Keratinocyte (primary cell): ENCODE data around the gene ELF1. TPM values are rescaled to one million over a fixed set of nuclear protein-coding genes. Genes with fewer than 3 reads are reported as not detected.
"Not testable (repeated sequence)": the region's sequence is repeated elsewhere in the genome, so short reads cannot be mapped to it uniquely, and the experiment has no call there.

Source experiments
- DNase-seq: peaks from one replicate; pipeline ENCODE4 v3.0.0-alpha.2; 2011; ENCODE audit warnings: low read depth, missing footprints, low spot score
- FAIRE-seq: peaks from 2 replicates; lab custom pipeline; 2011; peaks lifted over from hg19 to GRCh38; lab: Jason Lieb, UNC
- H2AFZ ChIP-seq: 2 replicates; pipeline ENCODE4 v1.6.0; 2012; ENCODE audit warnings: low read length, control low read depth, inconsistent platforms; ENCODE audit not compliant: control insufficient read depth
- H3K27ac ChIP-seq: 2 replicates; pipeline ENCODE4 v1.5.1; 2011; ENCODE audit warnings: low read length; ENCODE audit not compliant: control insufficient read depth, insufficient read depth
- H3K27me3 ChIP-seq: 3 replicates; pipeline ENCODE4 v1.6.0; 2011; ENCODE audit warnings: low read length; ENCODE audit not compliant: control insufficient read depth, insufficient read depth; ENCODE audit errors: extremely low read depth
- H3K36me3 ChIP-seq, 2 experiments: 2 replicates in 1 of 2; 3 replicates in 1 of 2; pipeline ENCODE4 v1.5.1; 2011; ENCODE audit warnings: low read length in 2 of 2, mild to moderate bottlenecking in 1 of 2; ENCODE audit not compliant: control insufficient read depth in 2 of 2, insufficient read depth in 2 of 2; ENCODE audit errors: extremely low read depth in 1 of 2
- H3K4me1 ChIP-seq: 3 replicates; pipeline ENCODE4 v1.5.1; 2011; ENCODE audit warnings: low read length; ENCODE audit not compliant: control insufficient read depth, insufficient read depth; ENCODE audit errors: extremely low read depth
- H3K4me2 ChIP-seq: 3 replicates; pipeline ENCODE4 v1.6.0; 2011; ENCODE audit warnings: low read depth, low read length; ENCODE audit not compliant: control insufficient read depth, insufficient read depth; ENCODE audit errors: extremely low read depth
- H3K4me3 ChIP-seq, 3 experiments: fragments of 200-600 bp in 1 of 3; sonication (generic) in 1 of 3; 2 replicates in 2 of 3; 3 replicates in 1 of 3; pipeline ENCODE4 v1.5.1; 2011 to 2016; ENCODE audit warnings: low read length in 3 of 3, mild to moderate bottlenecking in 3 of 3, control low read depth in 2 of 3, inconsistent platforms in 1 of 3, low read depth in 1 of 3, mixed read lengths in 1 of 3, mixed run types in 1 of 3, moderate library complexity in 1 of 3; ENCODE audit not compliant: control insufficient read depth in 2 of 3, insufficient read depth in 2 of 3; ENCODE audit errors: extremely low read depth in 1 of 3
- H3K79me2 ChIP-seq: 2 replicates; pipeline ENCODE4 v1.6.0; 2012; ENCODE audit warnings: low read length; ENCODE audit not compliant: control insufficient read depth, insufficient read depth
- H3K9ac ChIP-seq: 3 replicates; pipeline ENCODE4 v1.6.0; 2011; ENCODE audit warnings: low read length; ENCODE audit not compliant: control insufficient read depth, insufficient read depth; ENCODE audit errors: extremely low read depth
- H3K9me1 ChIP-seq: 3 replicates; pipeline ENCODE4 v1.6.0; 2011; ENCODE audit warnings: low read length; ENCODE audit not compliant: control insufficient read depth, insufficient read depth; ENCODE audit errors: extremely low read depth
- H3K9me3 ChIP-seq: 2 replicates; pipeline ENCODE4 v1.5.1; 2012; ENCODE audit warnings: low read depth, low read length; ENCODE audit not compliant: control insufficient read depth
- H4K20me1 ChIP-seq: 3 replicates; pipeline ENCODE4 v1.6.0; 2011; ENCODE audit warnings: low read length; ENCODE audit not compliant: control insufficient read depth, insufficient read depth; ENCODE audit errors: extremely low read depth
- CTCF ChIP-seq, 3 experiments: IDR thresholded peaks in 1 of 3; conservative IDR thresholded peaks in 1 of 3; optimal IDR thresholded peaks in 1 of 3; 2 replicates in 2 of 3; 3 replicates in 1 of 3; pipeline versions ENCODE3 to v1.5.1; 2011; ENCODE audit warnings: low read length in 3 of 3, mild to moderate bottlenecking in 3 of 3, moderate library complexity in 2 of 3, control low read depth in 1 of 3, inconsistent platforms in 1 of 3; ENCODE audit not compliant: insufficient read depth in 2 of 3; ENCODE audit errors: extremely low read depth in 1 of 3
- EZH2 ChIP-seq: IDR thresholded peaks from one replicate; pipeline ENCODE4 v1.6.1; 2012; ENCODE audit warnings: inconsistent platforms, mild to moderate bottlenecking, low read length, moderate library complexity
- dilution Hi-C: fragments of 300-500 bp; cut with MboI; formaldehyde crosslinking; loops from one replicate; pipeline ENCODE4 v1.7.0; 2020; ENCODE audit warnings: low sequenced_read_pairs; ENCODE audit not compliant: extremely low pct_ligation_motif_present
- polyA plus RNA-seq, 5 experiments: library from polyadenylated mRNA; depleted of rRNA in 3 of 5; stranded (reverse) in 3 of 5; stranded (forward) in 1 of 5; unstranded in 1 of 5; fragments of >200 nt; gene quantifications; 1 replicate in 1 of 5; 2 replicates in 3 of 5; 3 replicates in 1 of 5; pipeline versions ENCODE4 v1.2.1 to v1.2.3, GENCODE V29; 2011 to 2012; ENCODE audit warnings: missing spikeins in 2 of 5, low read depth in 1 of 5, low replicate concordance in 1 of 5

The ELF1 gene
- polyA plus RNA-seq, 1 donor (not counting 4 experiments of a cell fraction or from before 2014, with no cell fraction given), result 57.6 TPM

GRCh38 chr13:40920826-40921225, 98.3 kb downstream of the ELF1 start:
- Histone ChIP-seq H4K20me1 (no peaks in the 10 kb centered on the region), H2AFZ (peak overlapping the region; percentile 96), H3K79me2 (peaks cover 2% of the 10 kb centered on the region), H3K9me3 (no peaks in the 10 kb centered on the region), H3K27ac (peak overlapping the region; percentile 68), H3K4me3 (peak overlapping the region; percentile 53 to 83 (median 82)), H3K36me3 (no peaks in the 10 kb centered on the region), H3K4me1 (peaks cover 17% of the 10 kb centered on the region), H3K9ac (peak overlapping the region; percentile 76), H3K9me1 (no peaks in the 10 kb centered on the region), H3K27me3 (no peaks in the 10 kb centered on the region), H3K4me2 (peak overlapping the region; percentile 92)
- dilution Hi-C loops, result no loop called here
- TF ChIP-seq CTCF (optimal IDR thresholded peaks at IDR 0.05 in 1 of 3, IDR thresholded peaks at IDR 0.05 in 1 of 3, conservative IDR thresholded peaks at IDR 0.05 in 1 of 3; ENCODE audit: extremely low read depth in 1 of 3, insufficient read depth in 2 of 3, low read length in 3 of 3) (no peak), EZH2 (no peak)
- FAIRE-seq, result no peak
- no peak for DNase-seq

GRCh38 chr13:40919901-40920300, 99.2 kb downstream of the ELF1 start:
- H3K4me3 ChIP-seq, H3K79me2 ChIP-seq, FAIRE-seq, dilution Hi-C loops, H3K36me3 ChIP-seq, H3K4me2 ChIP-seq, H3K27me3 ChIP-seq, DNase-seq, H3K9me1 ChIP-seq, H3K9ac ChIP-seq, H4K20me1 ChIP-seq, H3K27ac ChIP-seq, H3K9me3 ChIP-seq: not testable (repeated sequence)
- peak overlapping the region; percentile 62 for H2AFZ ChIP-seq
- H3K4me1 ChIP-seq, result peaks cover 21% of the 10 kb centered on the region
